ENCODE data around the gene C11orf71.
A peak's percentile ranks its signal among the peaks of the same experiment; 100 is the strongest.

The C11orf71 gene

GRCh38 chr11:114400216-114400914, at the start of gene C11orf71, which contains the start of gene RBM7:
TSS of gene C11orf71 (minus strand) at chr11:114400511. CDS start at chr11:114400331, 180 bp downstream.
TSS of gene RBM7 (plus strand) at chr11:114400666. CDS start at chr11:114400672, 6 bp downstream.
- peak; percentile 93 for DNase-seq (ENCODE audit: low spot score)

GRCh38 chr11:114449845-114450244, 49.5 kb upstream of the C11orf71 start:
- no peak for DNase-seq (ENCODE audit: low spot score)

- no peak for DNase-seq (ENCODE audit: low spot score)
Observed at GRCh38 chr11:114448749-114449482, 48.6 kb upstream of the C11orf71 start.

- no peak for DNase-seq (ENCODE audit: low spot score)
Observed at GRCh38 chr11:114447892-114448291, 47.6 kb upstream of the C11orf71 start.

DNA sequence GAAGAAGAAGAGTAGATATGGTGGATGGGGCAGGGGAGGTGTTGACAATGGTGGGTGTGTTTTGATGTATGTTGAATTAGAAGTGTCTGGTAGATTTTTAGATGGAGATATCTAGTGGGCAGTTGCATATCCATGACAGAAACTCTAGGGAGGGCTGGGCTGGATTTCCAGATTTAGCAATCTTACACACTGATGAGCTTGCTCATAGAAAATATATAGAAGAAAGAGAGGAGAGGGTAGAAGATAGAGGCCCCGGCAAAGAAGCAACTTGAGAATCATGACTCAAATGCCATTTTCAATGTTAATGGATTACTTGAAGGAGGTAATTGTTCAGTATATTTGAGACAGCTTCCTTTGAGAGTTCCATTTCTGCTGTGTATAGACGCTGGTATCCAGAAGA, 47.1 kb upstream of the C11orf71 start:
- DNase-seq (ENCODE audit: low spot score) = no peak

DNA sequence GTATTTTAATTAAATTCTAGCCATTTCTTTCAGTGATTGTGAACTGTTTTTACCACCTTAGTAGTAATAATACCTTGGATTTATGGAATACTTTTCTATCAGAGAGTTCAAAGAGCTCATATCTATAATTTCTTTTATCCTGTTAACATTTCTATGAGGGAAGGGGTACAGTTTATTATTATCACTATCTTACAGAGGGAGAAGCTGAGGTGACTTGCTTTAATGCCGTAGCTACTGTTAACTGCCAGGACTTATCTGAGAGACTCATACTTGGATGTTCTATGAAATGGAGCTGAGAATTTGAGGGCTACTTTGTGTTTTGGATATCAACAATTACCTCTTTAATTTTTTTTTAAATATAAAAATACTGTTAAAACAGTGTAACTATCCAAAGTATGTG, 42.2 kb upstream of the C11orf71 start:
- no peak for DNase-seq (ENCODE audit: low spot score)

- DNase-seq (ENCODE audit: low spot score) = no peak
Observed at GRCh38 chr11:114441921-114442320, 41.6 kb upstream of the C11orf71 start.

GRCh38 chr11:114440971-114441763, 40.9 kb upstream of the C11orf71 start:
- no peak for DNase-seq (ENCODE audit: low spot score)

- no peak for DNase-seq (ENCODE audit: low spot score)
Observed at GRCh38 chr11:114440121-114440860, 40.0 kb upstream of the C11orf71 start.

DNA sequence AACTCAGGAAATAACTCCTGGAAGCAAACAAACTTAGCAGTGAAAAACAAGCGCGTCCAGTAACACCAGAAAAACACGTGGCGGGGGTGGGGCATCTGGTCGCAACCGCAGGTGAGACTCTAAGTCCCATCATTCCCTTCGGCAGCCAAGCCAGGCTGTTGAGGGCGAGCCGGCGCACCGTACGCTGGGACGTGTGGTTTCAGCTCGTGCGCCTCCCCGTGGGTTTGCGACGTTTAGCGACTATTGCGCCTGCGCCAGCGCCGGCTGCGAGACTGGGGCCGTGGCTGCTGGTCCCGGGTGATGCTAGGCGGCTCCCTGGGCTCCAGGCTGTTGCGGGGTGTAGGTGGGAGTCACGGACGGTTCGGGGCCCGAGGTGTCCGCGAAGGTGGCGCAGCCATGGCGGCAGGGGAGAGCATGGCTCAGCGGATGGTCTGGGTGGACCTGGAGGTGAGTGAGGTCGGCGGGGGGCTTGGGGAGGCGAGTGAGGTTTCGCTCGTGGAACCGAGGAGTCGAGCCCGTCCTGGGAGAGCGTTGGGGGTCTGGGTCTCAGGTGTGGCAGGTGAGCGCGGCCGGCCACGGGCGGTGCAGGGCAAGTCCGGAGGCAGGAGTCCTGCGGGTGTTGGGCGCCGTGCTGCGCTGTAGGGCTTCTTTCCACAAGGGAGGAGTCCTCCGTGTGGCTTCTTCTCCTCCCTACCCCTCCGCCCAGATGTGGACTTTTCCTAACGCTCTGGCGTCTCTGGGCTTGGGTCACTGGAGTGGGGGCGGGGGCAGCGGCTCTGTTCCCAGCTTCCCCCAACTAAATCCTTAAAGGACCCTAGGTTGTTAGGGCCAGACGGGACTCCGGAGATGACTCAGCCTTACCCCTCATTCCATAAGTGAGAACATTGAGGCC, 39.2 kb upstream of the C11orf71 start, which contains the start of gene REXO2:
Gene REXO2, plus strand, starts transcription at position 239 of the 892 bp plus-strand sequence. Its CDS starts 62 bp downstream, at position 301.
- peak; percentile 95 for DNase-seq (ENCODE audit: low spot score)

GRCh38 chr11:114438303-114438702, 38.0 kb upstream of the C11orf71 start:
- DNase-seq (ENCODE audit: low spot score) = no peak

DNA sequence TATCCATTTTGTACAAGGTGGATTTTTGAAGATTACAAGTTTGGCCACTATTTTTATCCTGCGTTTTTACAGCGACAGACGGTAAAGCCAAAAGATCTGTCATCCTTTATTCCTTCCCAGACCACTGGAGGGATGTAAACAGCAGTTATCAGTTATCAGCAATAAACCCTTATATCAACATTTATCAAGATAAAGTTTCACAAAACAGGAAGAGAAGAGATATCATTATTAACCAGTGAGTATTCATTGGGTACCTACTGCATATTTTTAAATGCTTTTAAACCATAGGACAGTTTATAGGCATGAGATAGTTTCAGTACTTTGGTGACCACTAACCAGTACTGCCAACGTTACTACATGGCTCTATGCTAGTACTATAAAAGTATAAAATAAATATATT, 33.1 kb upstream of the C11orf71 start:
- no peak for DNase-seq (ENCODE audit: low spot score)

GRCh38 chr11:114432893-114433292, 32.6 kb upstream of the C11orf71 start:
- DNase-seq (ENCODE audit: low spot score) = no peak

GRCh38 chr11:114430290-114430689, 30.0 kb upstream of the C11orf71 start:
- DNase-seq (ENCODE audit: low spot score) = no peak

GRCh38 chr11:114426280-114426679, 26.0 kb upstream of the C11orf71 start:
- no peak for DNase-seq (ENCODE audit: low spot score)

DNA sequence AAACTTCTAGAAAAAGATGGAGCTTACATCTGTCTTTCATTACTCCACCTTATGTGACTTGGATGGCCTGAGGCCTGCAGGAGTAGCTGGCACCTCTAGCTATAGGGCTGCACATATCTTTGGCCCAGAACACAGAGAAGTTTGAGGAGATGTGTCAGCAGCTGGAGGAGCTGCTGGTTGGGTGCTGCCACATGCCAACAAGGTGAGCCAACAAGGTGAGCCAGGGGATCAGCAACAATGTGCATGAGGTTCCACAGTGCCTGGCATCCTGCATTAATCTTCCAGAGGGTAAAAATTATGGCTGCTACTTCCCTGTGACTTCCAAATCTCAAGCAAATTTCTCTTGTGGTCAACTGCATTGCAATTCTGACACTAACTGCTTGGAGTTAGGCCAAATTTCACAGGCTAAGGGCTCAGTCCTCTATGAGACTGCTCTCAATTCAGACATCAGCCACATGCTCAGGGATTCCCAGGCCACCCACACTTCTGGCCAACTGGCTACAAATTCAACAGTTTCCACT, 16.2 kb upstream of the C11orf71 start:
- DNase-seq (ENCODE audit: low spot score) = no peak

GRCh38 chr11:114413958-114414357, 13.6 kb upstream of the C11orf71 start:
- no peak for DNase-seq (ENCODE audit: low spot score)

DNA sequence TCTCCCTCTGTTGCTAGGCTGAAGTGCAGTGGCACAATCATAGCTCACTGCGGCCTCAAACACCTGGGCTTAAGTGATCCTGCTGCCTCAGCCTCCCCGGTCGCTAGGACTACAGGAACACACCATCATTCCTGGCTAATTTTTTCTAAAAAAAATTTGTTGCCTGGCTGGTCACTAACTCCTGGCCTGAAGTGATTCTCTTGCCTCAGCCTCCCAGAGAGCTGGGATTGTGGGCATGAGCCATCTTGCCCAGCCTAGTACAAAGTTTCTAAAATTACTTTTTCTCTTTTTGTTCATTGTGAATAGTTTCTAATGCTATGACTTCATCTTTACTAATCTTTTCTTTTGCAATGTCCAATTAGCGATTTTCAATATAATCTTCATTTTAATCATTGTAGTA, 12.6 kb upstream of the C11orf71 start:
- no peak for DNase-seq (ENCODE audit: low spot score)

- no peak for DNase-seq (ENCODE audit: low spot score)
Observed at GRCh38 chr11:114401311-114401710, 1.0 kb upstream of the C11orf71 start.

DNA sequence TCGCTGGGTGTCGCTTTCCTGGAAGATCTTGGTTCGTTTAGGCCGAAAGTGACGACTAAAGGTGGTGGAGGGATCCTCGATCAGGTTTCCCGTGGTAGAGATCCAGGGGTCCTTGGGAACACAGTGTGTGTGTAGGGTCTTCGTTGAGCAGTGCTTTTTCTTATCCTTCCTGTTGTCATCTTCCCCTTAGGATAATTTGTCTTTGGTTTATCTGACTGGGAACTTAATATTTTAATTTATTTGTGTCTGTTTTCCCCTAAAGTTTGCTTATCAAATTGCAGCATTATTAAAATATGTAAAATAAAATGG, 558 bp upstream of the C11orf71 start:
- no peak for DNase-seq (ENCODE audit: low spot score)
